ENCODE data around the gene ZNRF1. TPM values are rescaled to one million over a fixed set of nuclear protein-coding genes. Genes with fewer than 3 reads are reported as not detected.

ZNRF1 gene
- total RNA-seq, 1 experiment from 2014 or later, result 11.6 TPM

DNA sequence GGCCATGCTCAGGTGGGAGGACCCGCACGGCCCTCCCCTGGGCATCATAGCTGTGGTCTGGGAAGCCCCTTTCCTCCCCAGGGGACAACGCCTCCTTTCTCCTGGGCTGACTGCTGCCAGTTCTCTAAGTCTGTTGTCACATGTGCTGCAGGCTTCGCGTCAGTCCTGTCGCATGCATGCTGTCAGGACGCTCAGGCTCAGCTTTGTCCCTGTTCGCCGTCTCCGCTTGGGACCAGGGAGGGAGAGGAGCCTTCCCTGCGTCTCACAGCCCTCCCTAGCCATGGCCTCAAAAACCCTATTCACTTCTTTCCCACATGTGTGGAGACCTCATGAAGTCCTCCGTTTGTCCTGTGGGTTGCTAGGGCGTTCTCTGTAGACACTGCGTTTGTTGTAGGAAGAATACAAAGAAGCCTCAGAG lies 96.4 kb downstream of the ZNRF1 start:
- no peak for DNase-seq (ENCODE audit: extremely low read depth, low read depth)

DNA sequence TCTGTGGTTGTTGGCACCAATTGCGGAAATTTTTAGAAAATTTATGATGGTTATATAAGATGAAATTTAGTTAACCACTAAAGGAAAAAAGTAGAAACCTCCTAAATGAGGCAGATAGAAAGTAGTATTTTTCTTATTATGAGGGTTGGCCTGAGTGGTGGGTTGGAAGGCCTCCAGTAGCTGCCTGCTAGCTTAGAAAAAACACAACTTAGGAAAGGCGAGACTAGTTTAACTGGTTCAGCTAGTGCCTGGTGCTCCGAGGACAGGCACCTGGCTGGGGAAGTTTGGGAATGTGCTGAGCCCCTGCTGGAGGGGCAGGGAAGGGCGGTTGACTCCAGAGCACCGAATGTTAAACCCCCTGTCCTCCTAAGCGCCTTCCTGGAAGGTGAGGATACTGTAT lies 97.8 kb downstream of the ZNRF1 start:
- DNase-seq (ENCODE audit: extremely low read depth, low read depth), result no peak

DNA sequence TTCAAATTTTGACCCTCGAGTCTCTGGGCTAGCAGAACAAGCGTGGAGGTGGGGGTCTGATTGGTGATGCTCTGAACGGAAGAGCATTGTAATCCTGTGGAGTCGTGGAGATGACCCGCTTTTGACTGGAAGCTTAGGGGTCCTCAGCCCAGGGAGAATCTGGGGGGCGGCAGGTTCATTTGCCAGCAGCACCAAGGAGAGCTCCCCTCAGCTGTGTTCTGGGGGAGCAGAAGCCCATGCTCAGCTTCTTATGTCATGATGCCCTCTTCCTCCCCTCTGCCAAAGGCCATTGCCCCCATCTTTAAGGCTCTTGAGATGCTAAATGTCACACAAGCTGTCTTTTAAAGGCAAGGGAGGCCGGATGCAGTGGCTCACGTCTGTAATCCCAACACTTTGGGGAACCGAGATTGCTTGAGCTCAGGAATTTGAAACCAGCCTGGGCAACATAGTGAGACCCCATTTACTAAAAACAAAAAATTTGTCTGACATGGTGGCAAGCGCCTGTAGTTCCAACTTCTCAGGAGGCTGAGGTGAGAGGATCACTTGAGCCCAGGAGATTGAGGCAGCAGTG lies 98.5 kb downstream of the ZNRF1 start:
- DNase-seq (ENCODE audit: extremely low read depth, low read depth), result no peak

GRCh38 chr16:75097941-75098901 lies 99.4 kb downstream of the ZNRF1 start:
- no peak for DNase-seq (ENCODE audit: extremely low read depth, low read depth)

GRCh38 chr16:75099075-75099667 lies 100.3 kb downstream of the ZNRF1 start:
- no peak for DNase-seq (ENCODE audit: extremely low read depth, low read depth)

DNA sequence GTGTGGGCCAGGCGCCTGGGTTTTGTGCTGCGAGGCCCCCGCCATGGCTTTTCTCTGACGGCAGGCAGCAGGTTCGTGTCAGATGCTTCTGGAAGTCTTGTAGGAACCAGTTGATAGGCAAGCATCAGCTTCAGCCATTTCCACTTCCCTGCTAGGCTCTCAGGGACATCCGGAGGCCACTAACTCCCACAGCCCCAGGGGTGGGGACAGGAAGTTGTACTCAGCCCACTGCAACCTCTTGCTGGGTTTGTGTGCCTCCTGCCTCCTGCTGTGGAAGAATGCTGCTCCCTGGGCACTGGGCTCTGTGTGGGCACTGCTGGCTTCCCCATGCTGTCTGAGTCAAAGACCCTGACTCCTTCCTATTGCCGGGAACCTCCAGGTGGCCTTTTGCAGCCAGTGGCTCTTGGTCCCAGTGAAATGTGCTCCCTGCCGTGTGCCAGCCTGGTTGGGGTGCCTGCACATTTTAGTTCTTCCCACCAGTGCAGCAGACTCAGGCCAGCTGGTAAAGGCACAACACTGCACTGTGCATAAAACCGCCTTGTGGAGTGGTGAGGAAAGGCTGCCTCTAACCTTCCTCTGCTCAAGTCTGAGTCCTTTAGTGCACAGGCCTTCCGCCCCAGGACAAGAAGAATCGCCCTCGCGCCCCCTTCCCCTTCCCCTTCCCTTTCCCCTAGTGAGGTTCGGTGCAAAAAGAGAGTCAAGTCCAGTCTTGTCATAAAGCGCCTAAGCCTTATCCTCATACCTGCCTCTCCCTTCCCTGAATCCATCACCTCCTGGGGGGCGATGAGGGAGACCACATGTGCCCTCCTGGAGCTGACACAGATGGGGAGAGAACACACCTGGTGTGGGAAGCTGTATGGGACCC lies 101.1 kb downstream of the ZNRF1 start:
- DNase-seq (ENCODE audit: extremely low read depth, low read depth), result no peak

DNA sequence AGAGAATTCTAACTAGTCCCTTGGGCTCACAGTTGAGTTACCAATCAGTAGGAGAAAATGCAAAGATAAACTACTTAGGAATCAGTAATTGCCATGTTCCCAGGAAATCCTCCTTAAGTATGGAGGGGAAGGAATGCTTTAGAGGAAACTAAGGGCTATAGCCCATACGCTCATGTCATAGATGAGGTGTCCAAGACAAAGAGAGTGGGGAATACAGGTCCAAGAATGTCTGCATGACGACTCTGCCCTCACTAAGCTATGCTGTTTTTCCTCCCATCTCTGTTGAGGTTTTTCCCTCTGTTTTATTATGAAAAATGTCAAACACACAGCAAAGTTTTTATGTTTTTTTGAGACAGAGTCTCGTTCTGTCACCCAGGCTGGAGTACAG lies 101.8 kb downstream of the ZNRF1 start:
- DNase-seq (ENCODE audit: extremely low read depth, low read depth), result no peak

GRCh38 chr16:75101635-75102034 lies 102.8 kb downstream of the ZNRF1 start:
- no peak for DNase-seq (ENCODE audit: extremely low read depth, low read depth)

DNA sequence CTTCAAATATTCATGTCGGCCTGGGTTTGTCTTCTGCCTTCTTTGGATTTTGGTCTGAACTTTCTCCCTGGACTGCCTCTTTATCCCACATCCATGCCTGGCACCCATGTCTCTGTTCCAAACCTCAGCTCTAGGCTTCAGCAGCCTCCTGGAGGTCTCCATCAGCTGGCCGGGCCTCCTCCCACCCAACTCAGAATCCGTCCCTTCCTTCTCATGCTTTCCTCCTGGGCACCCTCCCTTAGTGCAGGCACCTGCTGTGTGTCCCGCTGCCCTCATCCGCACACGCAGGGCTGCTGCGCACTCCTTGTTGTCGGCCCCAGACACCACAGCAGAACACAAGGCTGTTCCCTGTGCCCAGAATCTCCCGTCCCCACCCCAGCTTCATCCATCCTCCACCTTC lies 103.8 kb downstream of the ZNRF1 start:
- no peak for DNase-seq (ENCODE audit: extremely low read depth, low read depth)

- DNase-seq (ENCODE audit: extremely low read depth, low read depth), result no peak
Measured at GRCh38 chr16:75103994-75104393, 105.2 kb downstream of the ZNRF1 start.

DNA sequence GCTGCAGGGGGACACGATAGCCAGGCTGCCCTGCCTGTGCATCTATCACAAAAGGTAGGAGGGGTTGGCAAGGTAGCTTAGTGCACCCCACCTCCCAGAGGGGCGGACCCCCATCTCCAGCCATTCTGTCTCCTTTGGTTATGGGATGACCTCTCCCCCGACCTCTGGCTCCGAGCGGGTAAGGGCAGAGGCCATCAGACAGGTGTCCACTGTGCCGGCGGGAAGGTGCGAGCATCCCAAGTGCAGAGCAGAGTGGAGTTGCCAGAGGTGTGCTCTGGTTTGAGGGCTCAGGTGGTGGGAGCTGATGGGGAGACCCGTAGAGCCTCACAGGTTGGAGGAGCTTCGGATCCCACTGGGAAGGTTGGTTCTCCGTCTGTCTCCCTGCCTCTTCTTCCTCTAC lies 106.0 kb downstream of the ZNRF1 start:
- no peak for DNase-seq (ENCODE audit: extremely low read depth, low read depth)

GRCh38 chr16:75105306-75106061 lies 106.7 kb downstream of the ZNRF1 start:
- DNase-seq (ENCODE audit: extremely low read depth, low read depth), result no peak

DNA sequence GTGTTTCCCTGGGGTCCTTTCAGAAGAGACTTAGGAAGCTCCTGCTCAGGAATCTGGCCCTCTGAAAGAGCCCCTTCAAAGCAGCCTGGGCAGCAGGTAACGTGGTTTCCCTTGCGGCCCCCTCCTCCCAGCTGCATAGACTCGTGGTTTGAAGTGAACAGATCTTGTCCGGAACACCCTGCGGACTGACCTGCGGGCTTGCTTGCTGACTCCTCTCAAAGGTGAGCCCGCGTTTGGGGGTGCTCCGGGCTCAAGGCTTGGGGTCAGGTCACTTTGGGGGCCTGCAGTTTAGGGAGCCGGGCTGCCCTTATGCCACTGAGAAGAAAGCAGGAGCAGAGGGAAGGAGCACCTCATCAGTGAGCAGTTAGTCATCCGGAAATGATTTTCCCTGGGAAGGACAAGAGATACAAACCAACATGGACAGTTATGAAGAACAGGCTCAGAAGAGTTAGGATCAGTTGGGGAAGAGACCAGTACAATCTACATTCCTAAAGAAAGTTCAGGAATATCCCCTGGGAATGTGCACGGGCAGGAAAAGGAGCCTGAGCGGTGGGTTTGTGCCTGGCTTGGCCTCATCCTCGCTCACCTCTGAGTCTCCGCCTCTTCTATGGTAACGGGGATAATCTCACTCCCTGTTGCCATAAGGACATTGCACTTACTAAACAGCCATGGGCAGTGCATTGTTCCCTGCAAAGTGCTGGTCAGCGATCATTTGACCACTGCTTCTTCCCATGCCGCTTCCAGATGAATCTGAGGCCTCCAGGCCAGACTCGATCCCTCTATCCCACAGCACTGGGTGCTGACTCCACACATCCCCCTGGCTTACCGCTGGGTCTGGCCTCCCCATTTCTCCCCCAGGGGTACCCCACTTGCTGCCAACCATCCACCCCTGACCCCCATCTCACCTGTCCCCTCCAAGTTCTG lies 107.8 kb downstream of the ZNRF1 start:
- no peak for DNase-seq (ENCODE audit: extremely low read depth, low read depth)

DNA sequence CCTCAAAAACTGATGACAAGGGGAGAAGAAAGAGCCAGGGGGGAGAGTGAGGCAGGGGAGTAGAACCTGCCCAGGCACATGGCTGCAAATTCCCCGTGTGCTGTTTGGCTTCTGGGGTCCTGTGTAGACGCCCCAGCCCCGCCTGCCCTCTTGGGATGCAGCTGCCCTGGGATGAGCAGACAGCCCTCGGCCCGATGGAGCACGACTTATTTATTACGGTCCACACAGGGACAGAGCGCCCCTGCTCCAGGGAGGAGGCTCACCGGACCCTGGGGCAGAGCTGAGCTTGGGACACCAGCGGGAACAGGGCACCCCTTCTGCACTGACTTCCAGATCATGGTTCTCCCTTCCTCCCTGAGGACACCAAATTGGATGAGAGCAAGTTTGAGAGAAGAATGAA lies 108.7 kb downstream of the ZNRF1 start:
- no peak for DNase-seq (ENCODE audit: extremely low read depth, low read depth)

- DNase-seq (ENCODE audit: extremely low read depth, low read depth), result peak; percentile 60
Measured at GRCh38 chr16:75108792-75109731, 110.2 kb downstream of the ZNRF1 start.

DNA sequence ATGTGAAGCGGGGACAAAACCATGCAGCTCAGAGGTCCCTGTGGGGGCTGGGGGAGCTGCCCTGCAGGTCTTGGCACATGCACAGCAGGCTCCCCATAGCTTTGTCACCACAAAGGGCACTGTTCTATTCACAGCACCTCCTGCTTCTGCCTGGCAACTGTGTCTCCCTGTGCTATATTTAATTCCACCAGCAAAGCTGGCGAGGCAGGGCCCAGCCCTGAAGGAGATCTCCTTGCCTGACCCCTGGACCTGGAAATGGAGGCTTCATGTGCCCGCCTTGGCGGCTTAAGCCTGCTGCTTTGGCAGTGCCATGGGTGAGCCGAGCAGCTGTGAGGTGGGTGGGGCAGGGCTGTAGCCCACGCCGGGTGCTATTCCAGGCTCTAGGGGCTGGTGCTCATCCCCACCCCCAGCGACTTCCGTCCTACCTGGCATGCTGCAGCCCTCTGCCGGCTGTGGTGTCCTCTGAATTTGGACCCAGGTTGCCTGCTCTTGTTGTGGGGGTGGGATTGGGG lies 111.0 kb downstream of the ZNRF1 start:
- DNase-seq (ENCODE audit: extremely low read depth, low read depth), result no peak

DNA sequence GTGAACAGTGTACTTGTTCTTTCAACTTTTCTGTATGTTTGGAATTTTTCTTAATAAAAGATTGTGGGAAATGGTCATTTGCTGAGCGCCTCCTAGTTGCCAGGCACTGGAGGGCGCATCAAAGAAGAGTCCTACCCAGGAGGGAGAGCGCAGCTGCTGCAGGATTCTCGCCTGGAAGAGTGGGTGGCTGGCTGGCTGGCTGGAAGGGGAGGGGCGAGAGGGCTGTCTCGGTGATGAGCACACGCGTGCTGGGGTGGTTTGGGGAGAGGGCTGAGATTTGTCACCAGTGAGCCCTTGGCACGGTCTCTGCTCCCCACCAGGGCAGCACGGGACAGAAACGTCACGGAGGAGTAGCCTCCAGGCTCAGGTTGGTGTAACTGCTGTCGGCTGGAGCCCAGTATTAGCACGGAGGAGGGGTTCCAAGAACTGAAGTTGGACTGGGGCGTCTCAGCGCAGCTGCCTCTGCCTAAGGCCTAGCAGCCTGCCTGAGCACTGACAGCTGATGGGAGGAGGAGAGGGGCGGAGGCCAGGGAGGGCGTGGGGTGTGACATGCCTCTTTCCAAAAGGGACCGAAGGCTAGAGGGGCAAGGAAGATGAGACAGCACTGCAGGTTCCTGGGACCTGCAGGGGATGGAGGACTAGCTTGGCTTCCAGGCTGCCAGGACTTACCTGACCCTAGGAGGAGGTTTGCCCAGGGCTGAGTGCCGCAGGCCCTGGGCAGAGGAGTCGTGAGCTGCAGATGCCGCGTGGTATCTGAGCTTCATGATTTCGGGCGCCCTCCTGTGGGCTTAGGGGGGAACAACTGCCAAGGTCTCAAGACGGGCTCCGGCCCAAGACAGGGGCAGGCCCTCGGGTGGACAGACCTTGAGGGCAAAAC lies 112.1 kb downstream of the ZNRF1 start:
- peak; percentile 90 for DNase-seq (ENCODE audit: extremely low read depth, low read depth)
